Body of pancreas (tissue), 4 donors: ENCODE results near the gene RHOT2. TPM values are rescaled to one million over a fixed set of nuclear protein-coding genes. Genes with fewer than 3 reads are reported as not detected.

Source experiments
- ATAC-seq: fragments of 150-250 bp; one replicate; pipeline ENCODE4 v1.9.1; 2016
- DNase-seq, 4 donors: peaks; one replicate each; pipeline ENCODE4 v3.0.0-alpha.2; 2019
- H3K27ac ChIP-seq, 4 donors: fragments of 200-600 bp; sonication (generic); 1 replicate in 3 of 4; 2 replicates in 1 of 4; pipeline versions ENCODE4 v1.5.1 to v1.6.1; 2016 to 2019; ENCODE audit warnings: mild to moderate bottlenecking in 1 of 4, mixed read lengths in 1 of 4, moderate library complexity in 1 of 4
- H3K27me3 ChIP-seq, 2 donors: fragments of 200-600 bp; sonication (generic); one replicate each; pipeline ENCODE4 v1.6.0; 2016; ENCODE audit warnings: mild to moderate bottlenecking in 1 of 2
- H3K36me3 ChIP-seq, 2 donors: fragments of 200-600 bp; sonication (generic); replicated peaks in 1 of 2; 2 replicates each; pipeline ENCODE4 v1.5.1; 2016; ENCODE audit warnings: low read depth in 2 of 2; ENCODE audit not compliant: insufficient read depth in 1 of 2
- H3K4me1 ChIP-seq: fragments of 200-600 bp; sonication (generic); one replicate; pipeline ENCODE4 v1.6.0; 2016
- H3K4me3 ChIP-seq, 2 donors: fragments of 200-600 bp; sonication (generic); 1 replicate in 1 of 2; 2 replicates in 1 of 2; pipeline ENCODE4 v1.5.1; 2016 to 2019
- H3K9me3 ChIP-seq, 3 donors: fragments of 200-600 bp; sonication (generic); 1 replicate in 2 of 3; 2 replicates in 1 of 3; pipeline ENCODE4 v1.5.1; 2016
- POLR2A ChIP-seq, 3 donors: fragments of 450-650 bp; IDR thresholded peaks; one replicate each; pipeline ENCODE4 v1.6.1; 2016; ENCODE audit warnings: antibody characterized with exemption in 3 of 3, mild to moderate bottlenecking in 2 of 3
- WGBS, 2 donors: methylation state at CpG; one replicate each; pipeline ENCODE4 v1.1.5; 2017; 5-methylcytosine and 5-hydroxymethylcytosine counted together
- intact Hi-C: fragments of 100-400 bp; cut with DNase I; formaldehyde crosslinking; loops from one replicate; pipeline ENCODE4 v1.15.1; 2023
- total RNA-seq, 2 donors: library from RNA; depleted of rRNA; stranded (reverse); fragments of >200 nt; gene quantifications; one replicate each; pipeline ENCODE4 v1.1.0, GENCODE V29; 2016
- TF ChIP-seq, protein P1 (sequence below), 7 experiments: fragments of 450-650 bp in 4 of 7; fragments of 200-600 bp in 3 of 7; sonication (generic) in 3 of 7; IDR thresholded peaks; one replicate each; pipeline ENCODE4 v1.5.1; 2016 to 2019; ENCODE audit warnings: antibody characterized with exemption in 7 of 7

The RHOT2 gene
- total RNA-seq, 2 donors from 2014 or later, result 65.6 to 89.0 TPM

DNA sequence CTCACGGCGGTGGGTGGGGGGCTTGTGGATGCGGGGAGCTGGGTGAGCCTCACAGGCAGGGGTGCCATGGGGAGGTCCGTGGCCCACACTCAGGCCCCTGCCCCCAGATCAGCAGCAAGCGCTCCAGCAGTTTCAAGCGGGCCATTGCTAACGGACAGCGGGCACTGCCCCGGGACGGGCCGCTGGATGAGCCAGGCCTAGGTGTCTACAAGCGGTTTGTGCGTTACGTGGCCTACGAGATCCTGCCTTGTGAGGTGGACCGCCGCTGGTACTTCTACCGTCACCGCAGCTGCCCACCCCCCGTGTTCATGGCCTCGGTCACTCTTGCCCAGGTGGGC lies 8.6 kb downstream of the RHOT2 start:
- WGBS, 2 donors, result 84 to 86% methylated on average over 10 to 21 of the region's 21 CpGs
- Histone ChIP-seq H3K27ac (no peak overlapping the region), H3K4me3 (no peak overlapping the region), H3K27me3 (no peaks in the 10 kb centered on the region), H3K9me3 (no peaks in the 10 kb centered on the region), H3K36me3 (peaks cover 0 to 12% of the 10 kb centered on the region in 2 donors), H3K4me1 (peaks cover 42% of the 10 kb centered on the region)
- DNase-seq (no peak), ATAC-seq (no peak)
- no peak for TF ChIP-seq POLR2A (IDR thresholded peaks at IDR 0.05)
- TF ChIP-seq, protein P1, sequence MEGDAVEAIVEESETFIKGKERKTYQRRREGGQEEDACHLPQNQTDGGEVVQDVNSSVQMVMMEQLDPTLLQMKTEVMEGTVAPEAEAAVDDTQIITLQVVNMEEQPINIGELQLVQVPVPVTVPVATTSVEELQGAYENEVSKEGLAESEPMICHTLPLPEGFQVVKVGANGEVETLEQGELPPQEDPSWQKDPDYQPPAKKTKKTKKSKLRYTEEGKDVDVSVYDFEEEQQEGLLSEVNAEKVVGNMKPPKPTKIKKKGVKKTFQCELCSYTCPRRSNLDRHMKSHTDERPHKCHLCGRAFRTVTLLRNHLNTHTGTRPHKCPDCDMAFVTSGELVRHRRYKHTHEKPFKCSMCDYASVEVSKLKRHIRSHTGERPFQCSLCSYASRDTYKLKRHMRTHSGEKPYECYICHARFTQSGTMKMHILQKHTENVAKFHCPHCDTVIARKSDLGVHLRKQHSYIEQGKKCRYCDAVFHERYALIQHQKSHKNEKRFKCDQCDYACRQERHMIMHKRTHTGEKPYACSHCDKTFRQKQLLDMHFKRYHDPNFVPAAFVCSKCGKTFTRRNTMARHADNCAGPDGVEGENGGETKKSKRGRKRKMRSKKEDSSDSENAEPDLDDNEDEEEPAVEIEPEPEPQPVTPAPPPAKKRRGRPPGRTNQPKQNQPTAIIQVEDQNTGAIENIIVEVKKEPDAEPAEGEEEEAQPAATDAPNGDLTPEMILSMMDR (IDR thresholded peaks at IDR 0.05), result no peak
- intact Hi-C loops, result no loop called here

DNA sequence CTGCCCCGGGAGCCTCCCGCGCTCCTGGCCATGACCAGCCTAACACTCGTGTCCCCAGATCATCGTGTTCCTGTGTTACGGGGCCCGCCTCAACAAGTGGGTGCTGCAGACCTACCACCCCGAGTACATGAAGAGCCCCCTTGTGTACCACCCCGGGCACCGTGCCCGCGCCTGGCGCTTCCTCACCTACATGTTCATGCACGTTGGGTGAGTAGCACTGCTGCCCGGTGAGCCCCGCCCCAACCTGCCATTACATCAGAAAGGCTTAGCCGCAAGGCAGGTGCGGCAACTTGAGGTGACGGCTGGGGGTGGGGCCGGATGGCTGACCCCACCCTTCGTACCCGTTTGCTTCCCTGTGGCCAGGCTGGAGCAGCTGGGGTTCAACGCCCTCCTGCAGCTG lies 9.0 kb downstream of the RHOT2 start:
- no peak for DNase-seq
- peaks cover 46% of the 10 kb centered on the region for H3K4me1 ChIP-seq
- ATAC-seq, result no peak
- 72 to 100% methylated on average over 7 to 23 of the region's 23 CpGs for WGBS, 2 donors
- no peak overlapping the region for H3K27ac ChIP-seq
- no peak overlapping the region for H3K4me3 ChIP-seq
- intact Hi-C loops, result no loop called here
- H3K27me3 ChIP-seq, result no peaks in the 10 kb centered on the region
- peaks cover 3 to 13% of the 10 kb centered on the region in 2 donors for H3K36me3 ChIP-seq
- no peaks in the 10 kb centered on the region for H3K9me3 ChIP-seq
- TF ChIP-seq, protein P1 (IDR thresholded peaks at IDR 0.05), result no peak
- TF ChIP-seq POLR2A (IDR thresholded peaks at IDR 0.05), result no peak

- H3K27me3 ChIP-seq, result no peaks in the 10 kb centered on the region
- peaks cover 9 to 11% of the 10 kb centered on the region in 2 donors for H3K36me3 ChIP-seq
- intact Hi-C loops, result no loop called here
- TF ChIP-seq, protein P1 (IDR thresholded peaks at IDR 0.05), result no peak
- no peak for TF ChIP-seq POLR2A (IDR thresholded peaks at IDR 0.05)
- H3K27ac ChIP-seq, result no peak overlapping the region
- H3K4me3 ChIP-seq, result no peak overlapping the region
- DNase-seq, result no peak
- no peaks in the 10 kb centered on the region for H3K9me3 ChIP-seq
- 69 to 80% methylated on average over 40 to 55 of the region's 57 CpGs for WGBS, 2 donors
- ATAC-seq, result no peak
- peaks cover 52% of the 10 kb centered on the region for H3K4me1 ChIP-seq
These were observed 9.6 kb downstream of the RHOT2 start for GRCh38 chr16:677316-678190.

DNA sequence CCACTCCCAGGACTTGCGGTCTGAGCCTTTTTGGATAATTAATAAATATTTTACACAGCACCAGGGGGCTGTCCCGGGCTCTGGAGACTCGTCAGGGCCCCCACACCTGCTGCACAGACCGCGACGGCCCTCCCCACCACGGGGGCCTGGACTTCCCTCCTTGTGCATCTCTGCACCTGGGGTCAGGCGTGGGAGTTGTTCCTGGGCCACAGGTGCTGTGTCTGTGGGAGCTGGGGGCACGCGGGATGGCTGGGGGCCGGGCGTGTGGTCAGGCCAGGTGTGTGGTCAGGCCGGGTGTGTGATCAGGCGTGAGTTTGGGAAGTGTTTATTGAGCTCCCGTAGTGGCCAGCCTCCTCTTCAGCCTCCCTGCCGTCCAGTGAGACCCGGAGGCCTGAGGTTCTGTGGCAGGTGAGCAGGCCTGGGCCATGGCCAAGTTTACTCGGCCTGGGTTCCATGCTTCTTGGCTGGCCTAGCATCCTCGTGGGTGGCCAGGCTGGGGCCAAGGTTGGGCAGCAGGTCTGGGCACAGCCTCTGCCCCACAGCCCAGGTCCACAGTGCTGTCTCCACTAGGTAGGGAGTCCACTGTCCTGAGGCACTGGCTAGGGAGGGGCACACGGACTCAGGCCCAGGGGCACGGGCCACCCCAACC lies 10.4 kb downstream of the RHOT2 start:
- peak overlapping the region in 1 of 4 donors; percentile 90 for H3K27ac ChIP-seq
- intact Hi-C loops, result no loop called here
- WGBS, 2 donors, result 69 to 74% methylated on average over 8 to 21 of the region's 21 CpGs

More for the DNA sequence above, 10.4 kb downstream of the RHOT2 start:
- no peak for DNase-seq
- H3K27me3 ChIP-seq, result no peaks in the 10 kb centered on the region
- no peaks in the 10 kb centered on the region for H3K9me3 ChIP-seq
- no peak overlapping the region for H3K4me3 ChIP-seq
- TF ChIP-seq, protein P1 (IDR thresholded peaks at IDR 0.05), result no peak
- TF ChIP-seq POLR2A (IDR thresholded peaks at IDR 0.05), result no peak
- peaks cover 7 to 12% of the 10 kb centered on the region in 2 donors for H3K36me3 ChIP-seq
- ATAC-seq, result no peak
- H3K4me1 ChIP-seq, result peaks cover 60% of the 10 kb centered on the region
